ENCODE results near the gene PIK3C2B. TPM values are rescaled to one million over a fixed set of nuclear protein-coding genes. Genes with fewer than 3 reads are reported as not detected.

Gene PIK3C2B
- total and polyA plus RNA-seq, 2 donors (not counting 3 experiments of a cell fraction or from before 2014, with no cell fraction given) = 33.7 to 49.0 TPM

GRCh38 chr1:204448991-204449677, 45.5 kb downstream of the PIK3C2B start:
- H3K4me2 ChIP-seq (ENCODE audit: insufficient read depth, low read length) = no peak overlapping the region
- intact Hi-C loops (cut with micrococcal nuclease) (loop anchor here (10.0 kb wide), 1 partner anchor 356 kb away; no protein-coding TSS in a partner anchor), dilution Hi-C loops (cut with MboI; ENCODE audit: extremely low pct_ligation_motif_present, low sequenced_read_pairs) (loop anchor here (10.0 kb wide), 1 partner anchor 56 kb away; no protein-coding TSS in a partner anchor)
- H3K4me3 ChIP-seq (replicated peaks in 1 of 3; ENCODE audit: insufficient read depth in 1 of 3, low read depth in 1 of 3, low read length in 3 of 3) = no peak overlapping the region
- TF ChIP-seq MAX (IDR thresholded peaks at IDR 0.05; ENCODE audit: insufficient read depth, insufficient read length) = no peak
- TF ChIP-seq CTCF (IDR thresholded peaks at IDR 0.05; ENCODE audit: extremely low read depth in 1 of 2, insufficient read depth in 1 of 2, low read depth in 1 of 2, low read length in 2 of 2) = no peak
- no peak for TF ChIP-seq JUN (IDR thresholded peaks at IDR 0.05; ENCODE audit: borderline replicate concordance, insufficient read depth, insufficient read length, low read depth)
- no peak for TF ChIP-seq FOS (IDR thresholded peaks at IDR 0.05; ENCODE audit: borderline replicate concordance, insufficient read depth, low read length)
- no peak for TF ChIP-seq POLR2AphosphoS5 (IDR thresholded peaks at IDR 0.05; ENCODE audit: insufficient read depth, low read depth, low read length)
- no peak for TF ChIP-seq MYC (IDR thresholded peaks at IDR 0.05; ENCODE audit: low read depth, low read length)
- TF ChIP-seq POLR2A (IDR thresholded peaks at IDR 0.05; ENCODE audit: low read depth, low read length) = no peak
- no peak for TF ChIP-seq GATA2 (IDR thresholded peaks at IDR 0.05; ENCODE audit: insufficient read depth, insufficient read length, low read depth, low read length)
- TF ChIP-seq EZH2 (IDR thresholded peaks at IDR 0.05; ENCODE audit: borderline replicate concordance, low read depth, low read length, severe bottlenecking) = no peak
- no TSS peak for BruUV-seq (replicated peaks)
- FAIRE-seq = no peak
- CTCF ChIA-PET = interaction anchor here (0.7 to 34.5 kb wide), 7 partner anchors 9 to 50 kb away, joined by 3 to 1267 read pairs (median 12); partner anchors contain the start of gene PIK3C2B
- no peaks in the 10 kb centered on the region for H3K79me2 ChIP-seq (ENCODE audit: control insufficient read depth, insufficient read depth, low read length)
- no peaks in the 10 kb centered on the region for H3K9me3 ChIP-seq (replicated peaks; ENCODE audit: control insufficient read depth, insufficient read depth, low read length)
- no peaks in the 10 kb centered on the region for H3K9me1 ChIP-seq (replicated peaks; ENCODE audit: control insufficient read depth, extremely low read depth, insufficient read depth, low read length)
- H4K20me1 ChIP-seq (replicated peaks; ENCODE audit: control insufficient read depth, extremely low read depth, insufficient read depth, low read length) = no peaks in the 10 kb centered on the region
- H2AFZ ChIP-seq (ENCODE audit: low read depth, low read length) = no peak overlapping the region
- H3K4me1 ChIP-seq (ENCODE audit: control insufficient read depth, extremely low read depth, insufficient read depth, low read length) = peaks cover 9% of the 10 kb centered on the region
- no peaks in the 10 kb centered on the region for H3K27me3 ChIP-seq (ENCODE audit: control insufficient read depth in 2 of 2, insufficient read depth in 2 of 2, low read length in 2 of 2)
- no peak overlapping the region for H3K9ac ChIP-seq (replicated peaks; ENCODE audit: extremely low read depth, insufficient read depth, low read length)
- H3K36me3 ChIP-seq (ENCODE audit: control insufficient read depth in 2 of 2, extremely low read depth in 1 of 2, insufficient read depth in 2 of 2, low read length in 2 of 2) = peaks cover 0 to 33% of the 10 kb centered on the region in 2 experiments
- H3K27ac ChIP-seq (ENCODE audit: insufficient read depth, low read depth, low read length) = no peak overlapping the region
- POLR2A ChIA-PET = interaction anchor here (0.8 kb wide), 1 partner anchor 44 kb away, joined by 5 read pairs; no protein-coding TSS in a partner anchor
- no peak for DNase-seq (ENCODE audit: low read depth, low spot score)

Measured in endothelial cell of umbilical vein (primary cell).